ENCODE data around the gene CLDN1.

Gene CLDN1

GRCh38 chr3:190330936-190331734 is 8.9 kb upstream of the CLDN1 start:
- DNase-seq: no peak

DNA sequence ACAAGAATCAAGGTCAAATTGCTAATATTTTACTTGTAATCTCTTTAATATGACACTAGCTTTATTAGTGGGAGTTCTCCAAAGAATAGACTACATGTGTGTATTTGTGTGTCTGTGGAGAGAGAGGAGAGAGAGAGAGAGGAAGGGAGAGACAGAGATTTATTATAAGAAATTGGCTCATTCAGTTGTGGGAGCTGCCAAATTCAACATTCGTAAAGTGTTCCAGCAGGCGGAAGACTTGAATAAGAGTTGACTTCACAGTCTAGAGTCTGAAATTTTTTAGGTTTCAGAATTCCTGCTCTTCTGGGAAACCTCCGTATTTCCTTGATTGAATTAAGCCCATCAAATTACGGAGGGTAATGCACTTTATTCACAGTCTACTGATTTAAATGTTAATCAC is 4.7 kb upstream of the CLDN1 start:
- DNase-seq: no peak

GRCh38 chr3:190326361-190326760 is 4.1 kb upstream of the CLDN1 start:
- no peak for DNase-seq

- no peak for DNase-seq
These were observed 3.7 kb upstream of the CLDN1 start for GRCh38 chr3:190325923-190326322.

DNA sequence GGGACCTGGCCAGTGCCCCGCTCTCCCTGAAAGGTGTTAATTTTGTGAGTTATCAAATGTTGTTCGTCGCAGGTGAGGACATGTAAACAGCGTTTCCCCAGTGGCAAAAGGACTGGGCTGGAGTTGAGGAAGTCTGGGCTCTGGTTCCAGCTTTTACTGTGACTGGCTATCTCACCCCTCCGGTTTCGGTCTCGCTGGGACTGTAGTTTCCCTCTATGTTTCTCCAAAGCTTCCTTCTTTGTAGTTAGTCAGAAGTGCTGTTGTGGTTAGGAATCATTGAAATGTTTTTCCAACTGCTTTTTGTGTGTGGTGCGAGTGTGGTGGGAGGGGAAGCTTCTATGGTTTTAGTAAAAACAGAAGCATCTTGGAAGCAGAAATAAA is 990 bp upstream of the CLDN1 start:
- DNase-seq: no peak

DNA sequence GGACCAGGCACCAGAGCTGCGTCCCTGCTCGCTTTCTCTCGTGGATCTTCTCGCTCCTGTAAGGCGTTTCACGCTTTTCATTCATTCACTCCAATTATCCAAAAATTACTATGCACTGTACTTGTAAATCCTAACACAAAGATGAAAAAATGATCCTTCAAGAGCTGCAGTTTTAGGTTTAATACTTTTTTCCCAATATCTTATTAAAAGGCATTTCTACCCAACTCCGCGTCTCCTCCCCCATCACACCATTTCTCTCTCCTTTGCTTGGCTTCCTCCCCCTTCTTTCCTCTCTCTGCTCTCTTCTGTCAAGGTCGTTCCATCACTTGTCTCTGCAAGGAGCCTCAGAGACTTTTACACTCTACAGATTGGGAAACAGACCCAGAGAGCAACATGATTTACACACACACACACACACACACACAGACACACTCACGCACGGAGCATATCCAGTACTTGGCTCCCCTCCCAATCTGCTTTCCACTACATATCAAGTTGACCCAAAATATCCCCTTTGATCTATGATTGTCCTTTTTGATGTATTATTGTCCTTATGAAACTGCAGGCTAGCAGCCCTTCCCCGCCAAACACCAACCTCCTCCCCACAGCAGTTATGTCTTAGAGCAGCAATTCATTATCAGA is 479 bp upstream of the CLDN1 start:
- DNase-seq: no peak

DNA sequence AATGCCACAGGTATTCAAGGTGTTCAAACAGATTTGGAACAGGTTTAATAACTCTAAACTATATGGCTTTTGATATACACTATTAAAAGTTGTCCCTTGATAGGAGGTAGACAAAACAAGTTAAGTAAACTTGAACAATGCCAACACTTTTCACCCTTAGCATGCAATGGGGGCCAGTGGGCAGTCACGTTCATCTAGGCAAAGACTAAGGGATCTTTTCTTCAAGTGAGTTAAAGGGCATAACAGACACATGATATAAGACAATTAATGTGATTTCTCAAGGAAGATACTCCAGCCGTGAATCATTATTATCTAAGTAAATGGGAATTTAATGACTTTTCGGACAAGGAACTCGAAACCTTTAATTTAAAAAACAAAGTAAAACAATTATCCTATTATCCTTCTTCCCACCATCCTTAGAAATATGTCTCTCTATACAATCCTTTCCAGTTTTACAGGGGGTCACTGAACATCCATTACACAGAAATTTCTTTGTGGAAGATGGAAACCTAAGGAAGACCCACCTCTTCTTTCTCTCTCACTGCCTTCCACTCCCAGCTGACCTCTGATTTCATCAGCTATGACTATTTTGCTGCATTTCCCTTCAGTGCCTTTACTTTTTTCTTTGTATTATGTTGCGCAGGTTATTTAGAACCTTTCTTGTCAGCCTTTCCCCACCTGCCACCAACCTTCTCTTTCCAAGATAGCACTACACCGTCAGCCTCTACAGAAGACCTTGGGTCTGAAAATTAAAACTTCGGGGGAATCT is 1.5 kb downstream of the CLDN1 start:
- no peak for DNase-seq

- DNase-seq: no peak
These were observed 2.6 kb downstream of the CLDN1 start for GRCh38 chr3:190319660-190320059.

GRCh38 chr3:190318666-190319065 is 3.6 kb downstream of the CLDN1 start:
- DNase-seq: no peak

GRCh38 chr3:190314741-190315140 is 7.5 kb downstream of the CLDN1 start:
- DNase-seq: no peak

- DNase-seq: no peak
These were observed 12.8 kb downstream of the CLDN1 start for GRCh38 chr3:190309414-190309813.

DNA sequence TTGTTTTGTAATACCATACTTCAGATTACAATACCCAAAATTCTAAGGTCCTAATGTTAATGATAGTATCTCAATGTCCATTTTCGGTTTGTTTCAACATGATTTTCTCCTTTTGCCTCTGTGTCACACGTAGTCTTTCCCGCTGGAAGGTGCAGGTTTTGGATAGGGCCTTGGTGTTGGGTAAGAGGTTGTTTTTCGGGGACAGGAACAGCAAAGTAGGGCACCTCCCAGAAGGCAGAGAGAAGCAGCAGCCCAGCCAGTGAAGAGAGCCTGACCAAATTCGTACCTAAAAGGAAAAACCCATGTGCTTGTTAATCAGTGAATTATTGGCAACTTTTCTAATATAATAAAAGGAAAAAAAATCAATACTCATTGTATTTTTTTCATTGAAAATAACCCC is 14.1 kb downstream of the CLDN1 start:
- no peak for DNase-seq

GRCh38 chr3:190307164-190307545 is 15.1 kb downstream of the CLDN1 start:
- DNase-seq: no peak

DNA sequence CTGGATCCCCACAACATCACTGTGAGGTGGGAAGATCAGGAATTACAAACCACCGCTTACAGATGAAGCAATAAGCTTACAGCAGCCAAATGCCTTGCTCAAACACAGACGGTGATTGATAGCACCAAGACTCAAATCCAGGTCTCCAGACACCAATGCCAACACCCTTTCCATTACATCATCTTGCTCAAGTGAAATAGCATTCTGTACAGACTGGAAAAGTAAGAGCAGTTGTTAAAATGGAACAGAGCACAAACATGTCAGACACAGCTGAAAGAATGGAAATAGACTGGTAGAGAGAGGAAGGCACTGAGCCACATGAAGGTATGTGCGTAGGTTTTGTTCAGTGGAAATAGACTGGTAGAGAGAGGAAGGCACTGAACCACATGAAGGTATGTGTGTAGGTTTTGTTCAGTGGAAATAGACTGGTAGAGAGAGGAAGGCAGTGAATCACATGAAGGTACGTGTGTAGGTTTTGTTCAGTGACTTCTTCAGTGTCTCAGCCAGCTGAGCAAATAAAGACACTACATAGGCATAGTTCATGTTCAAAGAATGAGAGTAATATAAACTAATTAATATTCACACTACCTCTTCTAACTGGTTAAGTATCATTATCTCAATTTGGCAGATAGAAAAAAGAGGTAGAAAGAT is 15.6 kb downstream of the CLDN1 start:
- DNase-seq: no peak

- DNase-seq: no peak
These were observed 16.2 kb downstream of the CLDN1 start for GRCh38 chr3:190306026-190306425.

DNA sequence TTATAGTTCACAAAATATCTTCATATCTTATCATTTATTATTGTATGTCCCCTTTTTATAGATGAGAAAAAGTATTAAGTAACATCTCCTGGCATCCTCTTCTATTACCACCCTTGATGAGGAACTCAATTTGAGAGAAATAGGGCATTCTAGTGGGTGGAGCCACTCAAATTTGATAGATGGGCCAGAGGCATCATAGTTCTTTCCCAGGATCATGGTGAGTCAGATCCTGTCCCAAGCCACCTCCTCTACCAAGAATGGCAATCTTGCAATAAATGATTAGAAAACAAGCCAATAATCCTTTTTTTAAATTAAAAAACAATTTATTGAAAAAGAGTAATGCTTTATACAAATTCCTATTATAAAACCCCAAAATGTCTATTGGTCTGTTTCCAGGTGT is 16.8 kb downstream of the CLDN1 start:
- DNase-seq: no peak

DNA sequence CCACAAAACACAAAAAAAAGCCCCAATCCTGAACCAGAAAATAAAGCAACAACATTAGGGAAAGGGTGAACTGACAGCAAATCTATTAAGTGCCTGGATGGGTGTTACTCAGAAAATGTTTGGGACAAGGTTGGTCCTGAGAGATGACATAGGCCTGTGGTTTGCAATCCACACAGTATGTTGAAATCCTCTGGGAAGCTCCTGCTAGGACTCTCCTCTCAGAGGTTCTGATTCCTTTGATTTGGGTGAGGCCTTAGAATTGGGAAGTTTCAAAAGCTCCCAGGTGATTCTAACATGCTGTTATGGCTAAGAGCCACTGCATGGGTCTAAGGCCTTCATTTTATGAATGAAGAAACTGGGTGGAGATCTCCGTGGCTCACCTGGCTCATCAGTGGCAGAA is 18.4 kb downstream of the CLDN1 start:
- DNase-seq: no peak

DNA sequence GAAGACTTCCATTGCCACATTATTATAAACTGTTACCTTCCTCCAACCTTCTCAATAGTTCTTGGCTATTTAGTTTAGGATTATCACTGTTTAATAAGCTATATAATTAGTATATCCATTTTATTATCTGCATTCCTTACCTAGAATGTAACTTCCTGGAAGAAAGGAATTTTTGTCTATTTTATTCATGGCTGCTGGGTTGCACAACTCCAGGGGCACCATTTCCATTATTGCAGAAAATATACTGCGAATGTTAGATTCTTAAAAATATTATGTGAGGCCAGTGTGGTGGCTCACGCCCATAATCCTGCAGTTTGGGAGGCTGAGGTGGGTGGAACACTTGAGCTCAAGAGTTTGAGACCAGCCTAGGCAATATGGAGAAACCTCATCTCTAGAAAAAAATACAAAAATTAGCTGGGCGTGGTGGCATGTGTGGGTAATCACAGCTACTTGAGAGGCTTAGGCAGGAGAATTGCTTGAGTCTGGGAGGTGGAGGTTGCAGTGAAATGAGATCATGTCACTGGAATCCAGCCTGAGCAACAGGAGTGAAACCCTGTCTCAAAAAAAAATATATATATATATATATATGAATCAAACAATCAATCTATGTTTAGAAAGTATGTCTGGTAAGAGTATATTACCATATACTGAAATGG is 19.9 kb downstream of the CLDN1 start:
- no peak for DNase-seq

GRCh38 chr3:190301591-190301990 is 20.7 kb downstream of the CLDN1 start:
- no peak for DNase-seq

- DNase-seq: no peak
These were observed 22.3 kb downstream of the CLDN1 start for GRCh38 chr3:190299969-190300368.

GRCh38 chr3:190294030-190294429 is 28.2 kb downstream of the CLDN1 start:
- DNase-seq: no peak

DNA sequence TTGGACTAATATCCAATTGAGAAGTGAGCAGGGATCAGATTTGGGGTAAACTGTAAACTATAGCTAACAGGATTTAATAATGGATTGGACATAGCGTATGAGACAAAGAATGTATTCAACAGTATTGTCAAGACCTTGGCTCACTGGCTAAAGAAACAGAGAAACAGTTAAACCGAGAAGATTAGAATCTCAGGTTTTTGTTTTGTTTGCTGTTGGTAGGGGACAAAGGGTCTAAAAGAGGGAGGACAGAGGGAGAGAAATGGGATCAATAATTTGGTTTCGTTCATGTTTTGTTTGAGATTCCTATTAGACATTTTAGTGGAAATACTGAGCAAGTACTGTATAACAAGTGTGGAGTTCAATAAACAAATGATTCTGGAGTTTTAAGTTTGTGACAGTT is 28.6 kb downstream of the CLDN1 start:
- DNase-seq: no peak

- no peak for DNase-seq
These were observed 30.2 kb downstream of the CLDN1 start for GRCh38 chr3:190291994-190292584.

Data from NCI-H446 (cell line).